Raji (cell line): ENCODE measurements around the gene UBAP1.

Experiments used
- POLR2A ChIP-seq: IDR thresholded peaks from 2 replicates; pipeline ENCODE4 v1.6.1; 2011; ENCODE audit warnings: low read depth, low read length, control low read depth; ENCODE audit not compliant: insufficient read depth

Gene UBAP1

GRCh38 chr9:34203992-34204635 is 25.3 kb downstream of the UBAP1 start:
- no peak for TF ChIP-seq POLR2A

GRCh38 chr9:34205102-34205501 is 26.3 kb downstream of the UBAP1 start:
- TF ChIP-seq POLR2A = no peak

GRCh38 chr9:34206561-34206960 is 27.7 kb downstream of the UBAP1 start:
- no peak for TF ChIP-seq POLR2A

- TF ChIP-seq POLR2A = no peak
Observed at GRCh38 chr9:34211395-34211794, 32.6 kb downstream of the UBAP1 start.

- no peak for TF ChIP-seq POLR2A
Observed at GRCh38 chr9:34216325-34216724, 37.5 kb downstream of the UBAP1 start.

- TF ChIP-seq POLR2A = no peak
Observed at GRCh38 chr9:34218446-34218845, 39.6 kb downstream of the UBAP1 start.

- TF ChIP-seq POLR2A = no peak
Observed at GRCh38 chr9:34219421-34219820, 40.6 kb downstream of the UBAP1 start.

- no peak for TF ChIP-seq POLR2A
Observed at GRCh38 chr9:34220218-34220617, 41.4 kb downstream of the UBAP1 start.

- TF ChIP-seq POLR2A = no peak
Observed at GRCh38 chr9:34224349-34224748, 45.5 kb downstream of the UBAP1 start.

- TF ChIP-seq POLR2A = no peak
Observed at GRCh38 chr9:34227445-34227844, 48.6 kb downstream of the UBAP1 start.

- no peak for TF ChIP-seq POLR2A
Observed at GRCh38 chr9:34230556-34230955, 51.7 kb downstream of the UBAP1 start.

- no peak for TF ChIP-seq POLR2A
Observed at GRCh38 chr9:34232201-34232600, 53.4 kb downstream of the UBAP1 start.

- TF ChIP-seq POLR2A = no peak
Observed at GRCh38 chr9:34233672-34234071, 54.8 kb downstream of the UBAP1 start.

- TF ChIP-seq POLR2A = no peak
Observed at GRCh38 chr9:34237836-34238235, 59.0 kb downstream of the UBAP1 start.

GRCh38 chr9:34240006-34240405 is 61.2 kb downstream of the UBAP1 start:
- no peak for TF ChIP-seq POLR2A

- no peak for TF ChIP-seq POLR2A
Observed at GRCh38 chr9:34242830-34243229, 64.0 kb downstream of the UBAP1 start.

GRCh38 chr9:34246453-34246852 is 67.6 kb downstream of the UBAP1 start:
- TF ChIP-seq POLR2A = no peak

- TF ChIP-seq POLR2A = no peak
Observed at GRCh38 chr9:34249274-34249673, 70.4 kb downstream of the UBAP1 start.

- no peak for TF ChIP-seq POLR2A
Observed at GRCh38 chr9:34250721-34251120, 71.9 kb downstream of the UBAP1 start.
